GM21723 (cell line): ENCODE results near the gene PTGES2.

ENCODE experiments used
- ATAC-seq: cut with Tn5 transposase; IDR thresholded peaks from one replicate; pipeline ENCODE4 v1.9.1; 2021; ENCODE audit warnings: mild to moderate bottlenecking, moderate library complexity; ENCODE audit not compliant: unreplicated experiment

The PTGES2 gene

DNA sequence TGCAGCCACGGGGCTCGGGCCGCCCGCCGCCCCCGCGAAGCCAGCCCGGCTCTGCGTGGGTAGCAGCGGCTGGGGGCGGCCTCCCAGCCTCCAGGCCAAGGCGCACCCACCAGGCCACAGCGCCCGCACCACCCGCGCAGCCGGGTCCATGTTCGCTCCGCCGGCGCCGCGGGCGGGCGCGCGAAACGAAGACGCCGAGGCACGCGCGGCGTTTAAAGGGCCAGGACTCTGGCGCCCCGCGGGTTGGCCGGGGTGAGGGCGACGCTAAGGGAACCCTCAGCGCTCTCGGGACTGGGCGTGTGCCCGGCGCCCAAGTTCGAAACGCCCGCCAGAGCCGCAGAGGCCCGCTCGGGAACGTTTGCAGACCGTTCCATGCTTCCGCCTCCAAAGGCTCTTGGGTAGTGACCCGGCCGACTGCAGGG, at the start of gene PTGES2:
TSS of gene PTGES2 (minus strand) at position 162 of the 422 bp plus-strand sequence. CDS start at position 150, 12 bp downstream.
- peak; percentile 58 for ATAC-seq

DNA sequence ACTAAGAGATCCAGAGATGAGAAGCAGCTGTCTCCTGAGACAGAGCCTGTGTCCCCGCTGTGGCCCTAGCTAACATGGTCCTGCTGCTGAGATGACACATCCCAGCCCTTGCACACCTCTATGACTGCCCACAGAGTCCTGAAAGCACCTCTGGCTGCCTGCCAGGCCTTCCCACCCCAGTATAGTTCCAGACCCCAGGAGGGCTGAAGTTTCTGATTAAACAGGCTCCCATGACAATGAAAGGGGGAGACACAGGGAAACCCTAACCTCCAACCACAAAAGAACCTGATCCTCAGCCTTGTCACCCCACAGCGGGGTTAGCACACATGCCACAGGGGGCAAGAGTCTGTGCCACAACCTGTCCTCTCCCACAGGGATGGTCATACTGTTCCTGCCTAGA, 48.2 kb upstream of the PTGES2 start:
- no peak for ATAC-seq

DNA sequence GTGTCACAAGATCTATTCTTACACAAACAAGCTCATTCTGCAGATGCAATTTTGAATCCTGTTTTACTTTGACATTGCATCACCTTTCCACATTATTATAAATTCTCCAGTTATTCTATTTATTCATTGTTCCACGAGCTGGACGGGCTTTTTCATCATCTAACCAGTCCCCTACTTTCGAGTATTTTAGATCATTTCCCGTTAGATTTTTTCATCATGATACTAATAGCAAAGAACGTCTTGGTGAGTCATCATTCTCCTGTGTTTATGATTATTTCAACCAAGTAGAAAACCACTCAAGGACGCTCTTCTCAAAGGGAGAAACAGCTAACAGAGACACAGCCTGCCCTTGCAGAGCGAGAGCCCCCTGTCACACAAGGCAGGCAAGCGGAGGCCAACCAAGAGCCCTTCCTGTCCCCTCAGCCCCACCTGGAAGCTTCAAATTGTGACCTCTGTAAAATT, 47.6 kb upstream of the PTGES2 start:
- ATAC-seq, result no peak

DNA sequence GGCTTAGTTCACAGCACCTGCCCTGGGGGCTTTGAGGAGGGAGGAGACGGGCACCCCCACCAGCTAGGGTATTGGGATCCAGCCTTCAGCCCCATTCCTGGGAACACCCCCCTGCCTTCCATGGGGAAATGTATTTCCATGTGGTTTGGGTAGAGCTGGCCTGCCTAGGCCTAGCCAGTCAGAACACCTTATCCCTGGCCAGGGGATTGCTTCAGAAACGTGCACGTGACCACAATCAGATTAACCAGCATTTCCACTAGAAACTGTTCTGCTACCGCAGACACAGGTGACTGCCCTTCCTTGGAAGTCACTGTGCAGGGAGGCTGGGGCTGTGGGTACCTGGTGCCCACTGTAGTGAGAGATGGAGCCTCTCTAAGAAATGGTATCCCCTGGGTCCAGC, 46.5 kb upstream of the PTGES2 start:
- no peak for ATAC-seq

DNA sequence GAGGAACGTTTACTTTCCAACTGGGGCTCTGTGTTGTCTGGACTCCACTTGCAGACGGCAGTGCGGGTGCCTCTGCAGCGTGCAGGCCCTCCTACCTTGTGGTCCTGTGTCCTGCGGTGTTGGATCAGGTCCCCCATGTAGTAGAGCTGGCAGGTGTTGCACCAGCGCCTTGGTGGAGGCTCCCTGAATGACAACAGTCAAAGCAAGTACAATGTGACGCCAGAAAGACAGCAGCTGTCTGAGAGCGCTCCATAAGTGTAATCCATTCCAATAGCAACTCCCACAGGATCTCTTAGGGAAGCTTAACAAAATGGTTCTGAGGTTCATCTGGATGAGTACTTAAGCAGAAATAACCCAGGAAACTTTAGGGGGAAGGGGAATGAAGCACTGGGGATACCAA, 42.4 kb upstream of the PTGES2 start:
- ATAC-seq, result no peak

DNA sequence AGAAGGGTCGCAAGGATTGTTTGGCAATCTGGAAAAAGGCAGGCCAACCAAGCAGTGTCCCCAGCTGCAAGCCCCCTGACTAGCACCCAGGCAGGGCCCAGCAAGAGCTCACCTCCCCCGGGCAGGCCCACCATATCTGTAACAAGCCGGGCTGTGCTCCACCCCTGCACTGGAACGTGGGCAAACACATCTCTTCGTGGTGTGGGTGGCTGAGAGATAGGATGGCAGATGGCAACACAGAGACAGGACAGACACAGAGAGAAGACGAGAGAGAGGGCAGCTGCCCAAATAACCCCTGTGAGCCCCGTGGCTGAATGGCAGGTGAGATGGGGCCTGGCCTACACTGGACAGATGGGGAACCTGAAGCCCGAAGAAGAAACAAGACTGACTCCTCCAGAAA, 42.0 kb upstream of the PTGES2 start:
- ATAC-seq, result no peak

DNA sequence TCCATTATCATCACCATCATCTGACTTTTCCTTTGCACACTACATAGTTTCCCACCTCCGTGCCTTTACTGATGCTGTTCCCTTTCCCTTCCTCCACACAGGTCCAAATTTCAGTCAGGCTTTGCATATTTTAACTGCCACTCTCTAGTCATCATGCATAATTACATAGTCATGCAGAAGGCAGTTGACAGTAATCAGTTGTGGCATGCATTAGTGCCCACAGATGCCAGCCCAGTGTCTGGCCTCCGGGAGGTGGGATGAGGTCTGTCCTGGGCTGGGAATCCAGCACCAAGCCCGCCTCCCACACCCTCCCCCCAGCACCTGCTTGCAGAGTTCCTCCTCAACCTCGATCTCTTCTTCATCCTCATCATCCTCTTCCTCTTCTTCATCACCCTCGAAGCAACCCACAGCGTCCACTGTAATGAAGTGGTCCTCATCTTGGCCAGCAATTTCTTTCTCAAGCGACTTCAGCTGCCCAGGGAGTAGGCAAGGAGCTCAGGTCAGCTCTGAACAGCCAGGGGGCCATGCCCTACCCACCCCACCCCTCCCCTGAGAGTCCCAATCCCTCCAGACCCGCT, 41.3 kb upstream of the PTGES2 start:
- ATAC-seq, result no peak

DNA sequence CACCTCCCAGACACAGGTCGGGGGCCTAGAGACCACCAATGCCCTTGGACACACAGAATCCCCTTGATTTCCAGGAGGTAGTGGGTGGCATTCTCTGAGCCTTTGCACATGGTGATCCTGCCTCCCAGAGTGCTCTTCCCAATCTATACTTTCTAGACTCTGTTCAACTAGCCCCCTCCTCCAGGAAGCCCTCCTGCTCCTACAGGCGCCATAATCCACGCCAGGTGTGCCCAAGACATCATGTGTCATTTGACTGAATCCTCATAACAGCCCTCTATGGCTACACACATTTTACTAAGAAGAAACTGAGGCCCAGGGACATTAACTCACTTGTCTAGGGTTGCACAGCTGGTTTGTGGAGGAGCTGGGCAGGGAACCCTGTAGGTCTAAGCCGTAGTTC, 39.7 kb upstream of the PTGES2 start:
- ATAC-seq, result no peak

DNA sequence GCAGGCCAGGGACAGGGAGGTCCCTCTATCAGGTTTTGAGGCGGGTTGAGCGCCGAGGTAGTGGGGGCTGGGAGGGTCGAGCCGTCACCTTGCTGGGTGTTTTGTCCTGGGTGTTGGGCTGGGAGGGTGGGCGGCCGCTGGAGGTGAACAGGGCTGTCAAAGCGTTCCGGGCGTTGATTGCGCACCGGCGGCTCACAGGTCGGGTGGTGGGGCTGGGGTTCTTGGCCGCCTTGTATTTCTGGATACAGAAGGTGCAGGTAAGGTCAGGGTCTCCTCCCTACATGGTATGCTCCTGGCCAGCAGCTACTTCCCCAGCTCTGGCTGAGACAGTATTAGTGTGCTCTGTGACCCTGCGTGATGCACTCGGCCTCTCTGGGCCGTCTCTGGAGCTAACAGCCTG, 38.6 kb upstream of the PTGES2 start:
- no peak for ATAC-seq

DNA sequence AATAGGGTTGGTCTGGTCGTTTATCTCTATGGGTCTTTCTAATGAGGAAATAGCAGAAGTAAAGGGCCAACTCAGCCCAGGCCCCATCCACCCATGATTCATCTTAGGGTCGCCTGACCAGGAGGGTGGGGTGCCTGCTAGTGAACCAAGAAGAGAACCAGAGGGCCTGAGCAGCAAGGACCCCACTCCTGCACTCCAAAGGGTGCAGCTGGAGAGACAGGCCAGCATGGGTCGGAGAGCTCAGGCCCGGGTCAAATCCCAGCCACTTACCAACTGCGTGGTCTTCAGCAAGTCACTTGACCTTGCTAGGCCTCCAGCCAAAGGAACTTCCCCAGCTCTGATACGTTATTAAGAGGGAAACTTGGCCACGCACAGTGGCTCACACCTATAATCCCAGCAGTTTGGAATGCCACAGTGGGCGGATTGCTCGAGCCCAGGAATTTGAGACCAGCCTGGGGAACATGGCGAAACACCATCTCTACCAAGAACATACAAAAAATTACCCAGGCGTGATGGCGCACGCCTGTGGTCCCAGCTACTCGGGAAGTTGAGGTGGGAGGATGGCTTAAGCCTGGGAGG, 36.9 kb upstream of the PTGES2 start:
- ATAC-seq, result no peak

DNA sequence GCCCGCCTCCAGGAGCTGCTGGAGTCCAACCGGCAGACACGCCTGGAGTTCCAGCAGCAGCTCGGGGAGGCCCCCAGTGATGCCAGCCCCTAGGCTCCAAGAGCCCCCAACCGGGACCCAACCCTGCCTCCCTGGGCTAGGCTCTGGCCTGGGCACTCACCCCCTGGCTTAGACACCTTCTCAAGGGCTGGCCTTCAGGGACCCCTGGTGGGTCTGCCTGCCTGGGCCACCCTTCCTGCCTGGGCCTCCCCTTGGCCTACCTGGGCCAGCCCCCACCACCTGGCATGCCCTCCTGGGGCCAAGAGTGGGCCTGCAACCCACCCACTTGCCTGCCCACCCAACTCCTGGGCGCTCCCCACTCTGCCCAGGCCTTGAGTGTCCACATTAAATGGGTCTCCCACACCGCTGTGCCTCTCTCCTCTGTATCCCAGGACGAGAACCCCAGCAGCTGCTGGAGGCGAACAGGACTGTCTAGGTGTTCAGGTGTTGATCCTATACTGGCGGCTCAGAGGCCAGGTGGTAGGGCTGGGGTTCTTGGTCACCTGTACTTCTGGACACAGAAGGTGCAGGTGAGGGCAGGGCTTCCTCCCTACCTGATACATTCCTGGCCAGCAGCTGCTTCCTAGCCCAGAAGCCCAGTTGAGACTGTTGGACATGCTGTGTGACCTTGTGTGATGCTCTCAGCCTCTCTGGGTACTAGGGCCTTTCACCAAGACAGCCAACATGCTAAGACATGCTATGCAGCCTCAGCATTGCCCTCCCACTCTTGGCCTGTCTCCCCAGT, 36.2 kb upstream of the PTGES2 start:
- no peak for ATAC-seq

DNA sequence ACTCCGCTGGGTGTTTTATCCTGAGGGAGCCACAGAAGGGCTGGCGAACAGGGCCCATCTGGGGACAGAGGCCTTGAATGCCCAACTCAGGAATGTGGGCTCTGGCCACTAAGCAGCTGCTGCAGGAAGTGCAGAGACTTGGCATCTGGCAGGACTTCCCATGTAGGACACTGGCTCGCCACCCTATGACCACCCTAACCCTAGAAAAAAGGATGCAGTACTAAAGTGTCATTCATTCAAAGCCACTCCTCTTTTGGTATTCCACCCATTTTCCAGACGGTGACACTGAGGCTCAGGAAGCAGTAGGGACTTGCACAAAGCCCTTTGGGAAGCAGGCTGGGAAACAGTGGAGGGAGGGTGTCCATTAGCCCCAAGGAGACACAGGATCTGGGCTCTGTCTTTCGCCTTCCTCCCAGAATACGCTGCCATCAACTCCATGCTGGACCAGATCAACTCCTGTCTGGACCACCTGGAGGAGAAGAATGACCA, 35.5 kb upstream of the PTGES2 start:
- ATAC-seq, result no peak

DNA sequence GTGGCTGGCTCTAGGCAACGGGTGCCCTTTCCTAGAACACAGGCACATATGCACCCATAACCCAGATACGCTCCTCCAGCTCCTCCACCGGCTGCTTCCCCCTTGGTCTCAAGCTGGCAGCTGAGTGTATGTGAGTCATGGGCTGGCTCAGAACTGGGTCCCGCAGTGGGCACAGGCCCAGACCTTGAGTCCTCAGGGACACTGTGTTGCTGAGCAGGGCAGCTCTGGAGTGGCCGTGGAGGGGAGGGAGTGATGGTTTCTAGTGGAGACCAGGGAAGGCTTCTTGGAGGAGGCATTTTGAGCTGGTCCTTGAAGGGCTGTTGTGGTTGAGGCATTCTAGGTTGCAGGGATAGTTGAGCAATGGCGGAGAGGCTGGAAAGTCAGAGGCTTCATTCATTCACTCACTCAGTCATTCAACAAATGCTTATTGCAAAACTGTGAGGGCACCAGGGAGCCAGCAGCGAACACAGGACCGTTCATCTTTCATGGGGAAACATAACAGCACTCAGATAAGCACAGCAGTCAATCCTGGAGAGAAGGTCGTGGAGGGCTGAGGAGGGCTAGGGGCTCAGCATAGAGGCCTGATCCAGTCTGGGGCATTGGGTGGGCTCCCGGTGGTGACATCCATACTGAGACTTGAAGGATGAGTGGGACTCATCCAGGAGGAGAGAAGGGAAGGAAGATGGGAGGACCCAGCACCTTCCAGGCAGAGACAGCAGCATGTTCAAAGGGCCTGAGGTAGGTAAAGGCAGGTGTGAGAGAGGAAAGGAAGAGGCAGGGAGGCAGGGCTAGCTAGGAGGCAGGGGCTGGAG, 34.9 kb upstream of the PTGES2 start:
- ATAC-seq, result no peak

DNA sequence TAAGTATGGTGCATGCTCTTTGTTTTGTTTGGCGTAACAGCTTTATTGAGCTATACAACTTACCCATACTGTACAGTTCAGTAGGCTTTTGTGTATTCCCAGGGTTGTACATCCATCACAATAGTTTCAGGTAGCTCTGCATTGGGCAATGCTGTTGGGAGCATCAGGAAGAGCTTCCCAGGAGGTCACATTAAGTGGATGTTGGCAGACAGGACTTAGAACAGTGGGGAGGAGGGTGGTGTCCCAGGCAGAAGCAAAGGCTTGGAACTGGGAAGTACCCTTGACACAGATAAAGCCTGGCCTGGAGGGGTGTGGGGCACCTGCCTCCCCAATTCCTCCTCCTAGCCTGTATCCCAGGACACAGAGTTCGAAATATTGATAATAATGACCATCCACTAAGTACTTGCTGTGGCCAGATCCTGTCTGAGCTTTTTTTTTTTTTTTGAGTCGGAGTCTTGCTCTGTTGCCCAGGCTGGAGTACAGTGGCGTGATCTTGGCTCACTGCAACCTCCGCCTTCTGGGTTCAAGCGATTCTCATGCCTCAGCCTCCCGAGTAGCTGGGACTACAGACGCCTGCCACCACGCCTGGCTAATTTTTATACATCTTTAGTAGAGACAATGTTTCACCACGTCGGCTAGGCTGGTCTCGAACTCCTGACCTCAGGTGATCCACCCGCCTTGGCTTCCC, 33.8 kb upstream of the PTGES2 start:
- no peak for ATAC-seq

DNA sequence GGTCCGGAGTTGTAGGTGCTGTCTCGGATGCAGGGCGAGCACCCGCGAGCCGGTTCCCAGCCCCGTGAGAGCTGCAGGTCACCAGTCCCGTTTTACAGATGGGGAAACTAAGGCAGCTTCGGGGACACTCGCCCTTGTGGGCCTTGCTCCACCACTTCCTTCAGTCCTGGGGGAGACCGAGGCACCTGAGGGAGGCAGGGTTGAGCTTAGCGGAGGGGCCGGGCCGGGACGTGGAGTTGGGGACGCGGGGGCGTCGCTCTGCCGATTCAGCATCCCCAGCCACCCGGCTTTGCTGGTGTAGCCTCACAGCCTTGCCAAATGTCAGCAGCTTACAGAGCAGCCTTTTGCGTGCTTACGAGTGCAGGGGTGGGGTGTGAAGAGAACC, 33.1 kb upstream of the PTGES2 start:
- ATAC-seq, result peak; percentile 26

DNA sequence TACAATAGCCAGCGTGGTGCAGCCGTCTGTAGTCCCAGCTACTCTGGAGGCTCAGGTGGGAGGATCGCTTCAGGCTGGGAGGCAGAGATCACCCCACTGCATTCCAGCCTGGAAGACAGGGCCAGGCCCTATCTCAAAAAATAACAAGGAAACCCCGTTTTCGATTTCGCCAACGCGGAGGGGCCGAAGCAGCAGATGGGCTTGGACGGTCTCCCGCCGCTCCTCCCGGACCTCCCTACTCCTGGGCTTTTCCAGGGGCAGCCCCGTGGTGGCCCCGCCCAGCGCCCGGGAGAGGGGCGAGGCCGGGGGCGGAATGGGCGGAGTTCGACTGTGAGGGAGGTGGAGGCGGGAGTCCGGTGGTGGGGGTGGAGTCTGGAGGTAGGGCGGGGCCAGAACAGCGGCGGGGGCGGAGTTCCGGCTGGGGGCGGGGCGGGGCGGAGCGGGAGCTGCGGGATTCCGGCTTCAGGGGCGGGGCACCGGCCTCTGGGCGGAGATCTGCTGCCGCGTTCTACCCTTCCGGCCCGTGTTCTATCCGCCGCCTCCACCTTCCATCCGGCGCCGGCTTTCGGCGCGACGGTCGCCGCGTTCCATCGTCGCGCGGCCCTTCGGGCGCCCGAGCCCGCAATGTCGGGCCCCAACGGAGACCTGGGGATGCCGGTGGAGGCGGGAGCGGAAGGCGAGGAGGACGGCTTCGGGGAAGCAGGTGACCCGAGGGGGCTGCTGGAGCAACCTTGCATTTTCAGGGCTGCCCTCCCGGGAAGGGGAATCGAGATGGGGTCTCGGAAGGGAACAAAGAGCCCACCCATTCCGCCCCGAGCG, 32.5 kb upstream of the PTGES2 start, which contains the start of gene BBLN:
TSS of gene BBLN (plus strand) at position 482 of the 819 bp plus-strand sequence. CDS start at position 625, 143 bp downstream.
- ATAC-seq, result peak; percentile 78

DNA sequence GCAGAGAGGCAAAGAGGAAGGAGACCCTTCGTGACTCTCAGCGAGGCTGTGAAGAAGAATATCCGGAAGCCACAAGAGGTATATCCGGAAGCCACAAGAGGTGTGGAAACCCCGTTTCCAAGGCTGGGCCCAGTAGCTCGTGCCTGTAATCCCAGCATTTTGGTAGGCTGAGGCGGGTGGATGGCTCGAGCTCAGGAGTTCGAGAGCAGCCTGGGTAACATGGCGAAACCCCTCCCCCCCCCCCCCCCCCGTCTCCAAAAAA, 31.9 kb upstream of the PTGES2 start:
- ATAC-seq, result peak; percentile 19

DNA sequence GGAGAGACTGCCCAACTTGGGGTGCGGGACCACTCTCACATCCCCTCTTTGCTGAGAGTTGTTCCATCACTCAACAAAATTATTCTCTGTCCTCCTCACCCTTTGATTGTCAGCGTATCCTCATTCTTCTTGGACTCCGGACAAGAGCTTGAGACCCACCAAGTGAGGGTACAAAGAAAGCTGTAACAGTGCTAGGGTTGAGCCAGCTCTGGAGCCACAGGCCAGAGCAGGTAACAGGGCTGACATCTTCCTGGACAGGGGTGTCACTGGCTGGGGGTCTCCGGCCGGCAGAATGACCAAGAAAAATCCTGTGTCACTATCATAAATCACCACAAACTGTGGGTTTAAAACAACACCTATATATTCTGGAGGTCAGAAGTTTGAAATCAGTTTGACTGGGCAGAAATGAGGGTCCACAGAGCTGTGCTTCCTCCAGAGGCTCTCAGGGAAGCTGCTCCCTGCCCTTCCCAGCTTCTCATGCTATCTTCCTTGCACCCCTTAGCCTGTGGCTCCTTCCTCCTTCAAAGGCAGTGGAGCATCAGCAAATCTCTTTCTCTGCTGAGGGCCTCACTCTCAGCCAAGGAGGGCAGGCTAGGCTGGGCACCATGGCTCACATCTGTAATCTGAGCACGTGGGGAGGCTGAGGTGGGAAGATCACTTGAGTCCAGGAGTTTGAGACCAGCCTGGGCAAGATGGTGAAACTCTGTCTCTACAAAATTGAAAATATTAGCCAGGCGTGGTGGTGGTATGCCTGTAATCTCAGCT, 28.4 kb upstream of the PTGES2 start:
- ATAC-seq, result no peak
